Large intestine (tissue), 3 donors: Measurements from ENCODE around the gene CHM. TPM values are rescaled to one million over a fixed set of nuclear protein-coding genes. Genes with fewer than 3 reads are reported as not detected.
"Not testable (repeated sequence)": the region's sequence is repeated elsewhere in the genome, so short reads cannot be mapped to it uniquely, and the experiment has no call there.

ENCODE experiments used
- DNase-seq, 2 donors: peaks; one replicate each; pipeline versions ENCODE4 v3.0.0 to v3.0.0-alpha.2; 2013
- H3K27ac ChIP-seq: one replicate; pipeline ENCODE4 v1.5.1; 2013; ENCODE audit warnings: low read length
- H3K27me3 ChIP-seq: 2 replicates; pipeline ENCODE4 v1.6.1; 2013; ENCODE audit warnings: low read length; ENCODE audit not compliant: control insufficient read depth, insufficient read depth
- H3K36me3 ChIP-seq: 2 replicates; pipeline ENCODE4 v1.6.1; 2013; ENCODE audit warnings: low read length; ENCODE audit not compliant: control insufficient read depth, insufficient read depth
- H3K4me1 ChIP-seq: one replicate; pipeline ENCODE4 v1.6.1; 2013; ENCODE audit warnings: low read length; ENCODE audit not compliant: control insufficient read depth, insufficient read depth
- H3K4me3 ChIP-seq: one replicate; pipeline ENCODE4 v1.5.1; 2013; ENCODE audit warnings: low read length
- H3K9me3 ChIP-seq: one replicate; pipeline ENCODE4 v1.6.1; 2013; ENCODE audit warnings: mild to moderate bottlenecking, low read depth, low read length, moderate library complexity; ENCODE audit not compliant: control insufficient read depth
- WGBS: methylation state at CpG from one replicate; pipeline ENCODE4 v1.1.5; 2013; ENCODE audit warnings: low lambda C conversion rate; ENCODE audit not compliant: insufficient coverage; 5-methylcytosine and 5-hydroxymethylcytosine counted together
- polyA plus RNA-seq: library from polyadenylated mRNA; unstranded; fragments of 120-200 nt; gene quantifications from one replicate; pipeline ENCODE4 v1.2.1, GENCODE V29; 2013

The CHM gene
- polyA plus RNA-seq, 1 donor, result 14.5 TPM

DNA sequence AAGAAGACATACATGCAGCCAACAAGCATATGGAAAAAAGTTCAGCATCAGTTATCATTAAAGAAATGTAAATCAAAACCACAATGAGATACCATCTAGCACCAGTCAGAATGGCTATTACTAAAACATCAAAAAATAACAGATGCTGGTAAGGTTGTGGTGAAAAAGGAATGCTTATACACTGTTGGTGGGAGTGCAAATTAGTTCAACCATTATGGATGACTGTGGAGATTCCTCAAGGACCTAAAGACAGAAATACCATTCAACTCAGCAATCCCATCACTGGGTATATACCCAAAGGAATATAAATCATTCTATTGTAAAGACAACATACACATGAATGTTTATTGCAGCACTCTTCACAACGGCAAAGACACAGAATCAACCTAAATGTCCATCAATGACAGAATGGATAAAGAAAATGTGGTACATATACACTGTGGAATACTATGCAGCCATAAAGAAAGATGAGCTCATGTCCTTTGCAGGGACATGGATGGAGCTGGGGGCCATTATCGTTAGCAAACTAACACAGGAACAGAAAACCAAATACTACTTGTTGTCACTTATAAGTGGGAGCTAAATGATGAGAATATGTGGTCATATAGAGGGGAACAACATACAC lies 130.6 kb downstream of the CHM start:
- H3K9me3 ChIP-seq, DNase-seq, H3K36me3 ChIP-seq, H3K4me1 ChIP-seq, H3K27me3 ChIP-seq, H3K4me3 ChIP-seq, H3K27ac ChIP-seq: not testable (repeated sequence)
- no CpG with 5 or more reads among the region's 2 CpGs for WGBS

- Histone ChIP-seq H3K4me3 (no peak overlapping the region), H3K36me3 (peaks cover 2% of the 10 kb centered on the region), H3K27ac (no peak overlapping the region), H3K4me1 (no peaks in the 10 kb centered on the region), H3K9me3 (no peaks in the 10 kb centered on the region), H3K27me3 (no peaks in the 10 kb centered on the region)
- WGBS, result no CpG with 5 or more reads among the region's 6 CpGs
- DNase-seq, result no peak
Measured at GRCh38 chrX:85914431-85914830, 132.9 kb downstream of the CHM start.

DNA sequence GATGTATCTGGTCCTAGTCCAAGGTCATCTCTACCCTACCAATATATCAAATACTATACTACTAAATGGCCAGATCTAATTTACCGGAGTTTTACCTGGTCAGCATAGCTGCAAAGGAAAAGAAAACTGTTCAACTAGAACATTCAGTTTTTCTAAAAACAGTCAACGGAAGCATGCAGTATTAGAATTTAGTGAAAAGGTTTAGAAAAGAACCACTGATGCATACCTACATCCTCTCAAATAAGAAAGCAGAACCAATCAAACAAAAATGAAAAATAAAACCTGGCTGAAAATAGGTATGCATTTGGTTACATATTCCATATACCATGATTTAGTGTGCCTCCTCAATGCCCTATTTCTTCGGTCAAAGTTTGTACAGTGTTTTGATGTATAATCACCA lies 140.0 kb downstream of the CHM start:
- Histone ChIP-seq H3K27me3 (no peaks in the 10 kb centered on the region), H3K9me3 (no peaks in the 10 kb centered on the region), H3K4me3 (no peak overlapping the region), H3K27ac (no peak overlapping the region), H3K36me3 (peaks cover 2% of the 10 kb centered on the region), H3K4me1 (peaks cover 6% of the 10 kb centered on the region)
- no CpG with 5 or more reads among the region's 3 CpGs for WGBS
- no peak for DNase-seq

DNA sequence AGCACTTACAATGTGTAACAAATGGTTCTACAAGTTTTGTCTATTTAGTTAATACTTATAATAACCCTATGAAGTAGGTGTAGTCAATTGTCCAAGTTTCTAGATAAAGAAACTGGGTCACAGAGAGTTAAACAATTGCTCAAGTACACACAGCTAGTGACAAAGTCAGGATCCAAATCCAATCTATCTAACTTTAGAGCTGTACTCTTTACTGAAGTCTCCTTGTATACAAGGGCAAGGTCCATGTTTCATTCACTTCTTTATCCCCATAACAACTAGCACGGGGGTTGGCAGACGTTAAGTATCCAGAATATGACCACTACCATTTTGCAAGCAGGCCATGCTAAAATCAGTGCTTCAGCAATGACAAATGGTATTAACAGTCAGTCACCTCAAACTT lies 141.0 kb downstream of the CHM start:
- H3K9me3 ChIP-seq, result no peaks in the 10 kb centered on the region
- H3K27me3 ChIP-seq, result no peaks in the 10 kb centered on the region
- WGBS, result no CpG with 5 or more reads among the region's 2 CpGs
- H3K4me3 ChIP-seq, result no peak overlapping the region
- peaks cover 2% of the 10 kb centered on the region for H3K36me3 ChIP-seq
- DNase-seq, result peak in 1 of 2 donors; percentile 28
- peaks cover 6% of the 10 kb centered on the region for H3K4me1 ChIP-seq
- H3K27ac ChIP-seq, result no peak overlapping the region

- H3K36me3 ChIP-seq, result peaks cover 2% of the 10 kb centered on the region
- DNase-seq, result no peak
- no peak overlapping the region for H3K4me3 ChIP-seq
- WGBS, result no CpG with 5 or more reads among the region's 3 CpGs
- H3K4me1 ChIP-seq, result peaks cover 6% of the 10 kb centered on the region
- H3K27me3 ChIP-seq, result no peaks in the 10 kb centered on the region
- H3K9me3 ChIP-seq, result no peaks in the 10 kb centered on the region
- H3K27ac ChIP-seq, result no peak overlapping the region
Measured at GRCh38 chrX:85905851-85906250, 141.5 kb downstream of the CHM start.

DNA sequence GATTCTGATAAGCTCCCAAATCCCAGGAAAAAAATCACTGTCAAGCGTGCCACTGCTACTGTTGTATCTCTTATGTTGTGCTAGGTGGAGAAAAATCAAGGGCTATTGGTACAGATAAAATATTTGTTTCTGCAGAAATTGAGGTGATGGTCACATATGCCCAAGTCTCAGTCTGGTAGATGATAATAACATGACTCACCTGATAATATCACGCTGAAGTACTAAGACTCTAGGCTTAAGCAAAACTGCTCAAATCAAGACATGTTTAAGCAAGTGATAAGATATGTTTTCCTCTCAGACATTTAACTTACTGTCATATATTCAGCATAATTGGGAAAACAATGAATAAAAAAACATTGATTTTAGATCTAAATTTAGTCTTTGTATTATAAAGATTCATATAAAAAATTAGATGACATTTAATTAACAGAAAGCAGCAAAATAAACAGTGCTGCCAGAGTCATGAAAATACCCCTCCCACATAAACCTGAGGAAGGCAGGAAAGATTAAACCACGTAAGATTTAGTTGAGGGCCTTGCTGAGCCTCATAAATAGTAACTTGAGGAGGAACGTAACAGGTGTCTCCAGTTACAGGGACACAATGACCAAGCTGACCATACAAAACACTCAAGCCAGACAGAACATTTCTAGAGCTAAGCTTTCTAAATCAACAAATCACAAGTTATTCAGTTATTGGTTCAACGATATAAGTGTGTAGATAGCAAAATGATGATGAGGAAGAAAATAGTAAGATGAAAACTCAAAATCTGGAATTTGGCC lies 143.5 kb downstream of the CHM start:
- Histone ChIP-seq H3K4me3 (no peak overlapping the region), H3K36me3 (peaks cover 2% of the 10 kb centered on the region), H3K4me1 (peaks cover 6% of the 10 kb centered on the region), H3K9me3 (no peaks in the 10 kb centered on the region), H3K27ac (no peak overlapping the region), H3K27me3 (no peaks in the 10 kb centered on the region)
- WGBS, result no CpG with 5 or more reads among the region's 5 CpGs
- no peak for DNase-seq

- no CpG with 5 or more reads among the region's 7 CpGs for WGBS
- Histone ChIP-seq H3K27me3 (no peaks in the 10 kb centered on the region), H3K4me1 (no peaks in the 10 kb centered on the region), H3K4me3 (no peak overlapping the region), H3K36me3 (peaks cover 8% of the 10 kb centered on the region), H3K9me3 (no peaks in the 10 kb centered on the region), H3K27ac (no peak overlapping the region)
- no peak for DNase-seq
Measured at GRCh38 chrX:85897362-85898126, 149.8 kb downstream of the CHM start.

DNA sequence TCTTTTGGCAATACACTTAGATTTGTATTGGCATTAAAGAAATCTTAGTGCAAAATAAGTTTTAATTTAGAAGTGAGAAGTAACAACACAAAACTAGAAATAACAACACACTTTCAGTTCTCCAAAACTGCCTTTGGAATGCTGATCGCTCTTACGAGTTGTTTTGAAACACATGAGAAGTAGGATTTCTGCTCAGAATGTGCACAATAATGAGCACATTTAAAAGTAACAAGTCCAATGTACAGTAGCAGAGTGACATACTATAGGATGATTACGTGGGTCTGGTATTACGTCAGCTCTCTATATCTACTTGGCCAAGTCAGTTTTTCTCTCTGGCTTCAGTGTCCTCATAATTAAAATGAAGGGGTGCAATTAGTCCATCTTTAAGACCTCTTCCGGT lies 164.8 kb downstream of the CHM start:
- Histone ChIP-seq H3K4me3 (no peak overlapping the region), H3K9me3 (no peaks in the 10 kb centered on the region), H3K36me3 (no peaks in the 10 kb centered on the region), H3K27me3 (no peaks in the 10 kb centered on the region), H3K4me1 (no peaks in the 10 kb centered on the region), H3K27ac (no peak overlapping the region)
- DNase-seq, result no peak
- no CpG with 5 or more reads among the region's 5 CpGs for WGBS

GRCh38 chrX:85870585-85870984 lies 176.8 kb downstream of the CHM start:
- Histone ChIP-seq H3K36me3 (peaks cover 20% of the 10 kb centered on the region), H3K27me3 (no peaks in the 10 kb centered on the region), H3K27ac (no peak overlapping the region), H3K9me3 (no peaks in the 10 kb centered on the region), H3K4me1 (no peaks in the 10 kb centered on the region), H3K4me3 (no peak overlapping the region)
- WGBS, result no CpG with 5 or more reads among the region's 3 CpGs
- no peak for DNase-seq

DNA sequence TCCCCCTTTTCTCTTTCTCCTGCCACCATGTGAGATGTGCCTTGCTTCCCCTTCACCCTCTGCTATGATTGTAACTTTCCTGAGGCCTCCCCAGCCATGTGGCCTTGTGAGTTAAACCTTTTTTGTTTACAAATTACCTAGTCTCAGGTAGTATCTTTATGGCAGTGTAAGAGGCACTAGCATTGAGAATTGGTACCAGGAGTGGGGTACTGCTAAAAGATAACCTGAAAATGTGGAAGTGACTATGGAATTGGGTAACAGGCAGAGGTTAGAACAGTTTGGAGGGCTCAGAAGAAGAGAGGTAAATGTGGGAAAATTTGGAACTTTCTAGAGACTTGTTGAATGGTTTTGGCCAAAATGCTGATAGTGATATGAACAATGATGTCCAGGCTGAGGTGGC lies 182.0 kb downstream of the CHM start:
- Histone ChIP-seq H3K27ac (no peak overlapping the region), H3K4me3 (no peak overlapping the region), H3K27me3 (no peaks in the 10 kb centered on the region), H3K4me1 (no peaks in the 10 kb centered on the region), H3K36me3 (peaks cover 21% of the 10 kb centered on the region), H3K9me3 (no peaks in the 10 kb centered on the region)
- no peak for DNase-seq
